Fibroblast of lung (primary cell): ENCODE data around the gene SPTBN1. TPM values are rescaled to one million over a fixed set of nuclear protein-coding genes. Genes with fewer than 3 reads are reported as not detected.

ENCODE experiments used
- DNase-seq, 2 donors: peaks; one replicate each; pipeline versions ENCODE4 v3.0.0 to v3.0.0-alpha.2; 2010; ENCODE audit warnings: low read depth in 2 of 2
- H2AFZ ChIP-seq: 2 replicates; pipeline ENCODE4 v1.5.1; 2012; ENCODE audit warnings: low read length, control low read depth, inconsistent platforms
- H3K27ac ChIP-seq: 2 replicates; pipeline ENCODE4 v1.5.1; 2011; ENCODE audit warnings: low read length, control low read depth; ENCODE audit not compliant: insufficient read depth
- H3K27me3 ChIP-seq: 2 replicates; pipeline ENCODE4 v1.5.1; 2011; ENCODE audit warnings: mild to moderate bottlenecking, low read length; ENCODE audit not compliant: control insufficient read depth, insufficient read depth
- H3K36me3 ChIP-seq: 2 replicates; pipeline ENCODE4 v1.5.1; 2011; ENCODE audit warnings: low read length; ENCODE audit not compliant: control insufficient read depth, insufficient read depth
- H3K4me1 ChIP-seq: 2 replicates; pipeline ENCODE4 v1.5.1; 2011; ENCODE audit warnings: low read length; ENCODE audit not compliant: control insufficient read depth, insufficient read depth; ENCODE audit errors: extremely low read depth
- H3K4me2 ChIP-seq: 2 replicates; pipeline ENCODE4 v1.5.1; 2011; ENCODE audit warnings: low read length, control low read depth; ENCODE audit not compliant: insufficient read depth; ENCODE audit errors: extremely low read depth
- H3K4me3 ChIP-seq, 4 experiments: fragments of 200-600 bp in 1 of 4; sonication (generic) in 1 of 4; replicated peaks in 1 of 4; 2 replicates each; pipeline ENCODE4 v1.5.1; 2011 to 2016; ENCODE audit warnings: low read length in 4 of 4, low read depth in 3 of 4, mild to moderate bottlenecking in 3 of 4, control low read depth in 2 of 4, inconsistent platforms in 1 of 4, mixed read lengths in 1 of 4; ENCODE audit not compliant: insufficient read depth in 1 of 4; ENCODE audit errors: control extremely low read depth in 1 of 4
- H3K79me2 ChIP-seq: 2 replicates; pipeline ENCODE4 v1.5.1; 2012; ENCODE audit warnings: mild to moderate bottlenecking, low read length, inconsistent platforms; ENCODE audit not compliant: control insufficient read depth, insufficient read depth
- H3K9ac ChIP-seq: 2 replicates; pipeline ENCODE4 v1.5.1; 2011; ENCODE audit warnings: mild to moderate bottlenecking, low read length, control low read depth; ENCODE audit not compliant: insufficient read depth
- H3K9me3 ChIP-seq: 2 replicates; pipeline ENCODE4 v1.5.1; 2012; ENCODE audit warnings: low read depth, low read length; ENCODE audit not compliant: control insufficient read depth, insufficient read depth
- H4K20me1 ChIP-seq: 2 replicates; pipeline ENCODE4 v1.5.1; 2011; ENCODE audit warnings: low read length; ENCODE audit not compliant: control insufficient read depth, insufficient read depth; ENCODE audit errors: extremely low read depth
- CTCF ChIP-seq, 2 donors: IDR thresholded peaks in 1 of 2; conservative IDR thresholded peaks in 1 of 2; 1 replicate in 1 of 2; 2 replicates in 1 of 2; pipeline ENCODE4 v1.5.1; 2011 to 2012; ENCODE audit warnings: low read length in 2 of 2, control low read depth in 1 of 2, inconsistent platforms in 1 of 2, low read depth in 1 of 2, mild to moderate bottlenecking in 1 of 2
- EZH2 ChIP-seq: IDR thresholded peaks from 2 replicates; pipeline ENCODE4 v1.5.1; 2012; ENCODE audit warnings: low read length, control low read depth, mild to moderate bottlenecking; ENCODE audit errors: missing control alignments
- polyA plus RNA-seq, 2 donors: library from polyadenylated mRNA; depleted of rRNA in 1 of 2; stranded (reverse) in 1 of 2; unstranded in 1 of 2; fragments of >200 nt; gene quantifications; 2 replicates each; pipeline ENCODE4 v1.2.1, GENCODE V29; 2011 to 2012; ENCODE audit warnings: missing spikeins in 1 of 2
- total RNA-seq: library from RNA; depleted of rRNA; stranded (reverse); fragments of >200 nt; gene quantifications from 2 replicates; pipeline ENCODE4 v1.2.1, GENCODE V29; 2014

Gene SPTBN1
- total and polyA plus RNA-seq, 2 donors (not counting 1 experiment from before 2014, with no cell fraction given), result 123 to 325 TPM

DNA sequence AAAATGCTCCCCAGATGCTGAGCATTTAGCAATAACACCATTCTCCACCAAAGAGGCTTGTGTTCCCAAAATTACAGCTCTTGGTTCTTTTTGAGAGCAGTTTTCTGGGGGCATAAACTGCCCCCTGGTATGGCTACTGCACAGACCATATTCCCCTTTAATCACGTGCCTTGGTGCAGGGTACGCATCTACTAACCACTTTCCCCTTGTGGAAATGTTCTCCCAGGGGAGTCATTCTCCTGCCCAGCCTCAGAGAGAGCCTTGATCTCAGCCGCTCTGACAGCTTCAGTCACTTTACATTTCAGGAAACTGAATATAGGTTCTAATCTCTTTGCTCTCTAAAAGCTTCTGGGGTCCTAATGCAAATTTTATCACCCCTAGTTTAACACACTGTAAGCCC lies 222.6 kb downstream of the SPTBN1 start:
- no peaks in the 10 kb centered on the region for H3K27me3 ChIP-seq
- no peaks in the 10 kb centered on the region for H3K79me2 ChIP-seq
- TF ChIP-seq CTCF (conservative IDR thresholded peaks at IDR 0.05 in 1 of 2, IDR thresholded peaks at IDR 0.05 in 1 of 2; ENCODE audit: low read depth in 1 of 2, low read length in 2 of 2), result no peak
- TF ChIP-seq EZH2, result no peak
- no peak overlapping the region for H3K4me2 ChIP-seq
- no peak overlapping the region for H3K9ac ChIP-seq
- DNase-seq, result no peak
- no peaks in the 10 kb centered on the region for H3K36me3 ChIP-seq
- no peaks in the 10 kb centered on the region for H3K9me3 ChIP-seq
- peaks cover 8% of the 10 kb centered on the region for H3K4me1 ChIP-seq
- H4K20me1 ChIP-seq, result no peaks in the 10 kb centered on the region
- no peak overlapping the region for H3K27ac ChIP-seq
- no peak overlapping the region for H3K4me3 ChIP-seq
- H2AFZ ChIP-seq, result no peak overlapping the region

DNA sequence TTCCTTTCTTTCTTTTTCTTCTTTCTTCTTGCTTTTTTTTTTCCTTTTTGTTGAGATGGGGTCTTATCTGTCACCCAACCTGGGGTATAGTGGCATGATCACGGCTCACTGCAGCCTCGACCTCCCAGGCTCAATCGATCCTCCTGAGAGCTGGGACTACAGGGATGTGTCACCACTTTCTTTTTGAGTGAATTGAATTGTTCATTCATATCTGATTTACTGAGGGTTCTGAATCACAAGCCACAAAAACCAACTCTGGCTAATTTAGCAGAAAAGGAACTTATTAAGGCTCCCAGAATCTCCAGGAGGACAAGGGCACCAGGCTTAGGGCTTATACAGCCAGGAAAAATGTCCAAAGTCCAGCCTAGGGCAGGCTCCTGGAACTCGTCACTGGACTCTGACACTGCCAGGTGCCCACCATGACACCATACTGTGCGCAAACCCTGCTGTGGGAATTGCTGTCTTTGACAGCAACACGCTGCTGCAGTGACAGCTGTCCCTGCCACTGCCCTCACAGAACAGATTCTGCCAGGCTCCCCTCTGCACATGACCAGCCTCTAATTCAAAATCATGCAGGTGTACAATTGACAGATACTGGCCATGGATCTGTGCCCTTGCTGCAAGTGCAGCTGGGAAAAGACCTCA lies 224.4 kb downstream of the SPTBN1 start:
- Histone ChIP-seq H3K27me3 (no peaks in the 10 kb centered on the region), H2AFZ (no peak overlapping the region), H4K20me1 (no peaks in the 10 kb centered on the region), H3K4me3 (no peak overlapping the region), H3K9me3 (no peaks in the 10 kb centered on the region), H3K79me2 (no peaks in the 10 kb centered on the region), H3K4me2 (no peak overlapping the region), H3K4me1 (peaks cover 8% of the 10 kb centered on the region), H3K9ac (no peak overlapping the region), H3K36me3 (no peaks in the 10 kb centered on the region), H3K27ac (no peak overlapping the region)
- DNase-seq, result peak in 1 of 2 donors; percentile 73
- TF ChIP-seq CTCF (conservative IDR thresholded peaks at IDR 0.05 in 1 of 2, IDR thresholded peaks at IDR 0.05 in 1 of 2; ENCODE audit: low read depth in 1 of 2, low read length in 2 of 2) (no peak), EZH2 (no peak)

DNA sequence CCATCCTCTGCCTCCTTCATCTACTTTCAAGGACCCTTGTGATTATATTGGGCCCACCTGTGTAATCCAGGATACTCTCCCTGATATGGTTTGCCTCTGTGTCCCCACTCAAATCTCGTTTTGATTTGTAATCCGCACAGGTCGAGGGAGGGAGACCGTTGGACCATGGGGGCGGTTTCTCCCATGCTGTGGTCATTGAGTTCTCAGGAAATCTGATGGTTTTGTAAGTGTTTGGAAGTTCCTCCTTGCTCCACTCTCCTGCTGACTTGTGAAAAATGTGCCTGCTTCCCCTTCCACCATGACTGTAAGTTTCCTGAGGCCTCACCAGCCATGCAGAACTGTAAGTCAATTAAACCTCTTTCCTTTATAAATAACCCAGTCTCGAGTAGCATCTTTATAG lies 225.3 kb downstream of the SPTBN1 start:
- TF ChIP-seq EZH2, result no peak
- no peak for TF ChIP-seq CTCF (conservative IDR thresholded peaks at IDR 0.05 in 1 of 2, IDR thresholded peaks at IDR 0.05 in 1 of 2; ENCODE audit: low read depth in 1 of 2, low read length in 2 of 2)
- no peaks in the 10 kb centered on the region for H4K20me1 ChIP-seq
- H3K4me1 ChIP-seq, result peaks cover 7% of the 10 kb centered on the region
- no peaks in the 10 kb centered on the region for H3K9me3 ChIP-seq
- H3K27ac ChIP-seq, result no peak overlapping the region
- no peak overlapping the region for H3K4me2 ChIP-seq
- H3K79me2 ChIP-seq, result no peaks in the 10 kb centered on the region
- no peaks in the 10 kb centered on the region for H3K36me3 ChIP-seq
- H3K27me3 ChIP-seq, result no peaks in the 10 kb centered on the region
- H3K9ac ChIP-seq, result no peak overlapping the region
- H2AFZ ChIP-seq, result no peak overlapping the region
- DNase-seq, result no peak
- no peak overlapping the region for H3K4me3 ChIP-seq
